GM19239 (cell line): ENCODE measurements around the gene ARRB2.

Source experiments
- DNase-seq: peaks from one replicate; pipeline ENCODE4 v3.0.0; 2011; ENCODE audit warnings: low spot score; ENCODE audit not compliant: insufficient read length
- FAIRE-seq: peaks from 2 replicates; lab custom pipeline; 2011; peaks lifted over from hg19 to GRCh38; lab: Jason Lieb, UNC

ARRB2 gene

GRCh38 chr17:4722678-4723240 lies 12.3 kb downstream of the ARRB2 start:
- DNase-seq: no peak
- FAIRE-seq: no peak

- DNase-seq (no peak), FAIRE-seq (no peak)
Observed at GRCh38 chr17:4724650-4725049, 14.2 kb downstream of the ARRB2 start.

- FAIRE-seq (no peak), DNase-seq (no peak)
Observed at GRCh38 chr17:4725646-4726310, 15.3 kb downstream of the ARRB2 start.

GRCh38 chr17:4728124-4728523 lies 17.7 kb downstream of the ARRB2 start:
- DNase-seq: no peak
- FAIRE-seq: peak; percentile 60

GRCh38 chr17:4733073-4733531 lies 22.7 kb downstream of the ARRB2 start:
- DNase-seq: no peak
- FAIRE-seq: peak; percentile 91

GRCh38 chr17:4734857-4735475 lies 24.5 kb downstream of the ARRB2 start:
- DNase-seq (no peak), FAIRE-seq (no peak)

- DNase-seq: no peak
- FAIRE-seq: no peak
Observed at GRCh38 chr17:4735876-4736651, 25.6 kb downstream of the ARRB2 start.

GRCh38 chr17:4738136-4739121 lies 28.0 kb downstream of the ARRB2 start:
- DNase-seq (no peak), FAIRE-seq (no peak)

- no peak for FAIRE-seq
- peak; percentile 73 for DNase-seq
Observed at GRCh38 chr17:4739122-4740024, 28.9 kb downstream of the ARRB2 start, which contains the start of the genes CXCL16 and ZMYND15. Gene CXCL16 (minus strand): TSS chr17:4739928. CDS start chr17:4739339, 589 bp downstream. Gene ZMYND15 (plus strand): TSS chr17:4739833. CDS start chr17:4740549, 716 bp downstream.

- FAIRE-seq (no peak), DNase-seq (no peak)
Observed at GRCh38 chr17:4740025-4740351, 29.6 kb downstream of the ARRB2 start.

- no peak for DNase-seq
- FAIRE-seq: no peak
Observed at GRCh38 chr17:4740584-4740983, 30.2 kb downstream of the ARRB2 start.

- DNase-seq (no peak), FAIRE-seq (no peak)
Observed at GRCh38 chr17:4741544-4741943, 31.1 kb downstream of the ARRB2 start.

GRCh38 chr17:4742133-4742532 lies 31.7 kb downstream of the ARRB2 start:
- no peak for FAIRE-seq
- no peak for DNase-seq

- no peak for DNase-seq
- FAIRE-seq: no peak
Observed at GRCh38 chr17:4742629-4743028, 32.2 kb downstream of the ARRB2 start.

- no peak for FAIRE-seq
- no peak for DNase-seq
Observed at GRCh38 chr17:4743216-4743615, 32.8 kb downstream of the ARRB2 start.

- FAIRE-seq: no peak
Observed at GRCh38 chr17:4743898-4744297, 33.5 kb downstream of the ARRB2 start.

GRCh38 chr17:4744999-4745969 lies 34.9 kb downstream of the ARRB2 start:
- DNase-seq (no peak), FAIRE-seq (no peak)

More at GRCh38 chr17:4743898-4744297, 33.5 kb downstream of the ARRB2 start:
- DNase-seq: no peak
